GM12874 (cell line): ENCODE measurements around the gene CRMP1.

Experiments used
- TF ChIP-seq, protein P1 (sequence below): IDR thresholded peaks from 2 replicates; pipeline ENCODE4 v1.5.1; 2011; ENCODE audit warnings: low read depth, mild to moderate bottlenecking, control low read depth, low read length, moderate library complexity; ENCODE audit not compliant: insufficient read depth

Gene CRMP1

DNA sequence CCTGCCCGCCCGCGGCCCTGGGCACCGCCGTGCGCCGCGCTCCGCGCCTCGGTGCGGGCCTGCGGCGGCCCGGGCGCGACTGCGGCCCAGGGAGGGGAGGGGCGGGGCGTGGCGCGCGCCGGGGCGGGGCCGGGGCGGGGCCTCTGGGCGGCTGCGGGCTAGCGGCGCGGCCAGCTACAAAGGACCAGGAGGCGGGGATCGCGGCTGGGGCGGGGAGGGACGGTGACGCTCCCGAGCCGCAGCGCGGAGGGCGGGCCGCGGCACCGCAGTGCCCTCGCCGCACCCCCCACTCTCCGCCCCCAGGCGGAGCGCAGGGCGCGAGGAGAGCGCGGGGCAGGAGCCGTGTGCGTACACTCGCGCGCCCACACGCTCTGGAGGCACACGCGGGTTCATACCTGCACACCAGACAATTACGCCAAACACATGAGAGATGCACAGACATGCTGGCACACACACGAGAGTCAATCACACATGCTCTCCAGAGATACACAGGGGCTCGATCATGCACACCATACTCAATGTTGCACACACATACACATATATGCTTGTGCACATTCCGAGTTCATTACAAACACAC lies at the start of gene CRMP1:
CRMP1 (minus strand) TSS at position 83 of the 577 bp plus-strand sequence. CDS start 117 bp downstream, outside the sequence.
- TF ChIP-seq, protein P1, sequence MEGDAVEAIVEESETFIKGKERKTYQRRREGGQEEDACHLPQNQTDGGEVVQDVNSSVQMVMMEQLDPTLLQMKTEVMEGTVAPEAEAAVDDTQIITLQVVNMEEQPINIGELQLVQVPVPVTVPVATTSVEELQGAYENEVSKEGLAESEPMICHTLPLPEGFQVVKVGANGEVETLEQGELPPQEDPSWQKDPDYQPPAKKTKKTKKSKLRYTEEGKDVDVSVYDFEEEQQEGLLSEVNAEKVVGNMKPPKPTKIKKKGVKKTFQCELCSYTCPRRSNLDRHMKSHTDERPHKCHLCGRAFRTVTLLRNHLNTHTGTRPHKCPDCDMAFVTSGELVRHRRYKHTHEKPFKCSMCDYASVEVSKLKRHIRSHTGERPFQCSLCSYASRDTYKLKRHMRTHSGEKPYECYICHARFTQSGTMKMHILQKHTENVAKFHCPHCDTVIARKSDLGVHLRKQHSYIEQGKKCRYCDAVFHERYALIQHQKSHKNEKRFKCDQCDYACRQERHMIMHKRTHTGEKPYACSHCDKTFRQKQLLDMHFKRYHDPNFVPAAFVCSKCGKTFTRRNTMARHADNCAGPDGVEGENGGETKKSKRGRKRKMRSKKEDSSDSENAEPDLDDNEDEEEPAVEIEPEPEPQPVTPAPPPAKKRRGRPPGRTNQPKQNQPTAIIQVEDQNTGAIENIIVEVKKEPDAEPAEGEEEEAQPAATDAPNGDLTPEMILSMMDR: no peak

DNA sequence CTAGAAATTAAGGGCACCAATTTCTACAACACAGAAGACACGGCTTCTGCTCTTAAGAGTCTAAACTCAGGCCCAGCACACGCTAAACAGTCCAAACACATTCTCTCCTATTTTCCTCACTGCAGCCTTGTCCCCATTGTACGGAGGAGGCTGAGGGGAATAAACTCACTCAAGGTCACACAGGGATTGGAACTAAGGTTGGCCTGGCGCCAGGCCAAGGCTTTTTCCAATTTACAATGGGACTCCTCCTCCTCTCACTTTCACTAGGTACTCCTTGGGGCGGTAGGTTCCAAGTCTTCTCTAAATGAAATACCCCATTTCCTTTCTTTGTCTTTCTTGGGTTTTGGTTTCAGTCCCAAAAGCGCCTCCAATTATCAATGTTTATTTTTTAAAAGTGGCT lies 48.7 kb upstream of the CRMP1 start:
- TF ChIP-seq, protein P1: no peak

- TF ChIP-seq, protein P1: no peak
Observed at GRCh38 chr4:5940470-5941203, 47.8 kb upstream of the CRMP1 start.

DNA sequence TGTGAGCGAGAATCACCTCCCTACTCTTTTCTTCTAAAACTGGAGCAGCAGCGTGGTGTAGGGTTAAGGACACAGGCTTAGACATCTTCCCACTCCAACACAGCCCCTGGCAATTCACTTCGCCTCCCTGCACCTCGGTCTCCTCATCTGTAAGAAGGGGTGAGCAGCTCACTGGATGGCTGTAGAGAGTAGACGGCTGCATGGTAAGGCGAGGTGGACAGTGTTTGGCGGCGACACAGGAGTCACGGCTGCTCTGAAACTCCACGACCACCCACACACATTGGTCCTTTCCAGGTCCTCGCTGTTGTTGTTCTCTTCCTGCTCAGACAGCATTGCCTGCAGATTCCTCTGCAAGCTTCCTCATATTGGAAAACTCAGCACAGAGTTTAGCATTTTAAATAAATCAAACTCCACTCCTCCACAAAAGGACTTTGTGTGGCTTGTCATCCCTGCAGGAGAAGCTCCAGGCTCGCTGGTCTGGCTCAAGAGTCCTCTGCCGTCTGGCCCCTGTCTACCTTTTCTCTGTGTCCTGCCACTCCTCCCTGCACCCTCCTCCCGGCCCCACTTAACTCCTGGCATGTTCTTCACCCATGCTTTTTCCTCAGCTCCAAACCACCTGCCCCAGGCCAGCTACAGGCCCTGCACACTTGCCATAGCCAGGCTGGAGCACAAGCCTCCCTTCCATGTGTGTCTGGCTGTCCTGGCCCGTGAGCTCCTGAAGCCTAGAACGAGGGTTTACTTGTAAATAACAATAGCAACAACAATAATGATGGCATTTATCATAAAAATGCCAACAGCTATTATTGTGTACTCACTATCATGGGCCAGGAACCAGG lies 41.3 kb upstream of the CRMP1 start:
- TF ChIP-seq, protein P1: no peak

DNA sequence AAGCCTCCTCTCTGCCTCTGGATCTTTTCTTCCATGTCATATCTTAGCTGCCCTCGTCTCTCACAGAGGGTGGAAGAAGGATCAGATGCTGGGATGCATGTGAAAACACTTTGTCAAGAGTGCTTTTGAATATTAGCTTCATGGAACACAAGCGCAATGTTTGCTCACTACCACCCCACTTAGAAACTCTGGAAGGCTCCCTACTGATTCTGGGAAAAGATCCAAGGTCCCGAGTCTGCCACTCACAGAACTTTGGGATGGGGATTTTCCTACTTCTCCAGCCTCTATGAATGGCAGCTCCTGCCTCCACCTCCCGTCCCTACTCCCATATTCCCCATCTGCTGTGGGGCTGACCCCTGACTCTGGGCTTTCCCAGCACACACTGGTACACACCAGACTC lies 40.2 kb upstream of the CRMP1 start:
- TF ChIP-seq, protein P1: no peak

DNA sequence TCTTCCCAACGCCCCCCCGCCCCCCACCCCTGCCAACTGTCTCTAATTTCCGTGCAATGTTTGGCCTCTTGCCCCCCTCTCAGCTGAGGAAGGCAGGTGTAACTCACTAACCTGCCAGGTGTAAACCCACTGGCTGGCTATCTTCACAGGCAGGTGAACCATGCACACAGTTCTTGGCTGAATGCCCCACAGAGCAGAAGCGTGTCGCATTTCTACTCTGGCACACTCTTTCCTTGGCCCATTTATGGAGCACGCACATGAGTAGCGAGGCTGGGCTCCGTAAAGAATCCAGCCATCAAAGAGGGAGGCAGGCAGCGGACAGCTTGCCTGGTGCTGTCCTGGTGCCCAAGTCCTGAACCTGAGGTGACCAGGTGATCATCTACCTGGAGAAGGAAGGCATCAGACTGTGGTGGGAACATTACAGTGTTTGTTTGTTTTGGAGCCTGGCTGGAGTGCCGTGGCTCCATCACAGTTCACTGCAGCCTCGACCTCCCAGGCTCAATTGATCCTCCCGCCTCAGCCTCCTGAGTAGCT lies 39.2 kb upstream of the CRMP1 start:
- TF ChIP-seq, protein P1: no peak

GRCh38 chr4:5931526-5931925 lies 38.6 kb upstream of the CRMP1 start:
- TF ChIP-seq, protein P1: no peak
